ENCODE measurements around the gene NEFH. TPM values are rescaled to one million over a fixed set of nuclear protein-coding genes. Genes with fewer than 3 reads are reported as not detected.

The NEFH gene
- total RNA-seq, 1 experiment from 2014 or later: 5.7 TPM

DNA sequence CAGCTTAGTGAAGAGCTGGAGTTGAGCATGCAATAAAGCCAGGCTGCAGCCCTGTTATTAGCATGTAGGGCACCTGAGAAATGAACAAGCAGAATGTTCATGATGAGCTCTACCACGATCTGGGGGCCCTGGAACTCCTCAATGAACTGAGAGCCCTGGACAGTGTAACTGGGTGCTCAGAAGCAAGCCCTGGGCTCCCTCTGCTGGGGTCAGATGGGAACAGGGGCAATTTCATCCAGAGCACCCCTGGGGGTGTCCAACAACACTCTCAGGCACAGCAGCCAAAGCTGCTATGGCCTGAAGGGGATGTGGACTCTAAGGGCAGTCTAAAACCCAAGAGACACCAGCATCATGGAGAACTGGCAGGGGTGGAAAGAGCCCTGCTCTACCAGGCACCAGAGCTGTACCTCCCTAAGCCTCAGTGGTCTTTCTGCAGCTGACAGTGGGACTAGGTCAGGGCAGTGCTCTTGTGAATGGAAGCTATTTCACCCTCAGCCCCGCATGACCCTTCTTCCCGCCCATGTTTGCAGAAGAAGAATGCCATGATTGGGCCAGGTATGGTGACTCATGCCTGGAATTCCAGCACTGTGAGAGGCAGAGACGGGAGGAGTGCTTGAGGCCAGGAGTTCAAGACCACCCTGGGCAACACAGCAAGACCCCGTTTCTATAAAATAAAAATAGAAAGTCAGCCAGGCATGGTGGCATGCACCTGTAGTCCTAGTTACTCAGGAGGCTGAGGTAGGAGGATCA, 44.6 kb downstream of the NEFH start:
- no peak overlapping the region for H2BK5ac ChIP-seq (ENCODE audit: insufficient read length, low read length)
- H3K23ac ChIP-seq (ENCODE audit: insufficient read length, low read depth, low read length): no peak overlapping the region
- H3K36me3 Mint-ChIP-seq (ENCODE audit: insufficient read depth in 1 of 3, low read depth in 3 of 3): peaks cover 33 to 89% (median 80%) of the 10 kb centered on the region in 3 experiments; a peak in 6 of 7 replicates

More for the DNA sequence above, 44.6 kb downstream of the NEFH start:
- H3K9me3 Mint-ChIP-seq: no peaks in the 10 kb centered on the region
- no peak overlapping the region for H4K5ac ChIP-seq (ENCODE audit: insufficient read length, low read depth, low read length)
- no peak overlapping the region for H3T11ph ChIP-seq (ENCODE audit: low read length)
- H3K79me2 ChIP-seq (ENCODE audit: insufficient read depth, low read length): no peaks in the 10 kb centered on the region
- no peak overlapping the region for H4K8ac ChIP-seq (replicated peaks; ENCODE audit: insufficient read length, low read depth, low read length)
- no peaks in the 10 kb centered on the region for H3K4me1 ChIP-seq (ENCODE audit: insufficient read depth, low read length)
- no peak overlapping the region for H3K4me2 ChIP-seq (ENCODE audit: insufficient read depth, insufficient read length, low read length)
- no peak overlapping the region for H2BK15ac ChIP-seq (ENCODE audit: low read depth, low read length)
- no peak overlapping the region for H3K27ac ChIP-seq (ENCODE audit: insufficient read length, low read depth, low read length)
- no peak overlapping the region for H3K4ac ChIP-seq (ENCODE audit: low read depth, low read length)
- no peak overlapping the region for H4K91ac ChIP-seq (ENCODE audit: insufficient read length, low read depth, low read length)
- no peaks in the 10 kb centered on the region for H4K20me1 ChIP-seq (ENCODE audit: control insufficient read depth, insufficient read depth, insufficient read length)
- no peak overlapping the region for H2BK12ac ChIP-seq (ENCODE audit: insufficient read length, low read depth, low read length)
- no peak overlapping the region for H2AK5ac ChIP-seq (ENCODE audit: insufficient read length, low read length)
- no peak overlapping the region for H3K56ac ChIP-seq (ENCODE audit: insufficient read length, low read depth, low read length)
- no peaks in the 10 kb centered on the region for H3K9me3 ChIP-seq (ENCODE audit: control insufficient read depth, low read depth, low read length)
- H3K4me3 Mint-ChIP-seq: no peak overlapping the region
- H3K14ac ChIP-seq (ENCODE audit: insufficient read depth, low read length): no peak overlapping the region
- H3K23me2 ChIP-seq (ENCODE audit: insufficient read length, low read depth, low read length, poor library complexity, severe bottlenecking): no peaks in the 10 kb centered on the region
- H3K18ac ChIP-seq (ENCODE audit: insufficient read length, low read depth, low read length): no peak overlapping the region
- H2BK120ac ChIP-seq (ENCODE audit: low read depth, low read length, poor library complexity, severe bottlenecking): no peak overlapping the region
- H3K27me3 ChIP-seq (ENCODE audit: insufficient read depth, low read length): no peaks in the 10 kb centered on the region
- no peaks in the 10 kb centered on the region for H3K79me1 ChIP-seq (ENCODE audit: insufficient read depth, low read depth, low read length, poor library complexity, severe bottlenecking)
- no peak overlapping the region for H3K27ac Mint-ChIP-seq
- H3K4me1 Mint-ChIP-seq: no peaks in the 10 kb centered on the region
- no CpG with 5 or more reads among the region's 5 CpGs for WGBS (ENCODE audit: extremely low coverage, insufficient read length, low lambda C conversion rate)
- TF ChIP-seq, protein P1, sequence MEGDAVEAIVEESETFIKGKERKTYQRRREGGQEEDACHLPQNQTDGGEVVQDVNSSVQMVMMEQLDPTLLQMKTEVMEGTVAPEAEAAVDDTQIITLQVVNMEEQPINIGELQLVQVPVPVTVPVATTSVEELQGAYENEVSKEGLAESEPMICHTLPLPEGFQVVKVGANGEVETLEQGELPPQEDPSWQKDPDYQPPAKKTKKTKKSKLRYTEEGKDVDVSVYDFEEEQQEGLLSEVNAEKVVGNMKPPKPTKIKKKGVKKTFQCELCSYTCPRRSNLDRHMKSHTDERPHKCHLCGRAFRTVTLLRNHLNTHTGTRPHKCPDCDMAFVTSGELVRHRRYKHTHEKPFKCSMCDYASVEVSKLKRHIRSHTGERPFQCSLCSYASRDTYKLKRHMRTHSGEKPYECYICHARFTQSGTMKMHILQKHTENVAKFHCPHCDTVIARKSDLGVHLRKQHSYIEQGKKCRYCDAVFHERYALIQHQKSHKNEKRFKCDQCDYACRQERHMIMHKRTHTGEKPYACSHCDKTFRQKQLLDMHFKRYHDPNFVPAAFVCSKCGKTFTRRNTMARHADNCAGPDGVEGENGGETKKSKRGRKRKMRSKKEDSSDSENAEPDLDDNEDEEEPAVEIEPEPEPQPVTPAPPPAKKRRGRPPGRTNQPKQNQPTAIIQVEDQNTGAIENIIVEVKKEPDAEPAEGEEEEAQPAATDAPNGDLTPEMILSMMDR (conservative IDR thresholded peaks at IDR 0.05): peak; percentile 67
- H3K9ac ChIP-seq (ENCODE audit: extremely low read depth, insufficient read length, low read length): no peak overlapping the region
- H2AFZ ChIP-seq (ENCODE audit: low read length): no peak overlapping the region
- H3K27me3 Mint-ChIP-seq (ENCODE audit: low read depth): no peaks in the 10 kb centered on the region
- peak; percentile 43 for DNase-seq
- no peak overlapping the region for H2BK20ac ChIP-seq (ENCODE audit: low read depth, low read length, poor library complexity, severe bottlenecking)
